ENCODE results near the gene SH3RF3. TPM values are rescaled to one million over a fixed set of nuclear protein-coding genes. Genes with fewer than 3 reads are reported as not detected.

The SH3RF3 gene
- total RNA-seq, 3 donors from 2014 or later, result 3.2 to 5.6 (median 4.6) TPM

- intact Hi-C loops (cut with DNase I; ENCODE audit: low total_unique reads), result no loop called here
These were observed 247.1 kb downstream of the SH3RF3 start for GRCh38 chr2:109376115-109376514.

DNA sequence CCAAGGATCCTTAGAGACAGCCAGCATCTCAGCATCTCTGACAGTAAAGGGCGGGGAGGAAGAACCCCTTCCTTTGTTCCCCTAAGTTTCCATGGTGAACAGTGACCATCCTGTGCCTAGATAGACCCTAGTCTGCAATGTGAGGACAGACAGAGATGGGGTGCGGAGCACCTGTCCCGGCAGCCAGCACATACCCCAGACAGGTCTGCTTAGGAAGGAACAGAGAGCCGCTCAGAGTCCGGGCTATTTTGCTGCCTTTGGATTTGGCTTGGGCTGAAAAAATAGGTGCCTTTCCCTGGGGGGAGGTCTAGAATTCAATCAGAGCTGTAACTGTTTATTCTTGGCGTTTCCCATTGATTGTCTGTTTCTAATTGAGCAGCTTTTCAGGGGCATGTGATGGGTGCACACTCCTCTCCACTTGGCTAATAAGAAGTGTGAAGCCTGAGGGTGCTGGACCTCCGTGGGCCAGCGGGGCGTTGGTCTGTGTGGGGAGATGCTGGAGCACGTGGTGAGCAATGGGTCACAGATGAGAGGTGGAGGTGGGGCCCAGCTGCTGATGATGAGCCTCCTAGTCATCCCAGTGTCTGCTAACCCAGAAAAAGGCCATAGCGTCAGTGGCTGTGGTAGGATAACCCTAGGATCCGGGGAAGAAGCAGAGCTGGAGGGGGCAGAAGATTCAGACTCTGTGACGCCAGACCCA is 247.9 kb downstream of the SH3RF3 start:
- H3K27me3 ChIP-seq, result no peaks in the 10 kb centered on the region
- no peak for TF ChIP-seq POLR2A (IDR thresholded peaks at IDR 0.05)
- no peak for TF ChIP-seq POLR2AphosphoS5 (IDR thresholded peaks at IDR 0.05)
- TF ChIP-seq CTCF (IDR thresholded peaks at IDR 0.05), result no peak
- H3K27ac ChIP-seq, result no peak overlapping the region
- H3K9me3 ChIP-seq, result no peaks in the 10 kb centered on the region
- no peaks in the 10 kb centered on the region for H3K36me3 ChIP-seq
- DNase-seq (ENCODE audit: low spot score in 2 of 2), result peak in 1 of 2 donors; percentile 33
- no peak overlapping the region for H3K4me3 ChIP-seq
- H3K4me1 ChIP-seq, result no peaks in the 10 kb centered on the region
- intact Hi-C loops (cut with DNase I; ENCODE audit: low total_unique reads), result no loop called here

More at GRCh38 chr2:109376115-109376514, 247.1 kb downstream of the SH3RF3 start:
- no peak for TF ChIP-seq POLR2A (IDR thresholded peaks at IDR 0.05)
- TF ChIP-seq POLR2AphosphoS5 (IDR thresholded peaks at IDR 0.05), result no peak
- no peak for TF ChIP-seq CTCF (IDR thresholded peaks at IDR 0.05)
- H3K4me1 ChIP-seq, result no peaks in the 10 kb centered on the region
- no peaks in the 10 kb centered on the region for H3K9me3 ChIP-seq
- peak in 1 of 2 donors; percentile 25 for DNase-seq (ENCODE audit: low spot score in 2 of 2)
- H3K4me3 ChIP-seq, result no peak overlapping the region
- H3K36me3 ChIP-seq, result no peaks in the 10 kb centered on the region
- no peaks in the 10 kb centered on the region for H3K27me3 ChIP-seq
- no peak overlapping the region for H3K27ac ChIP-seq

- H3K27me3 ChIP-seq, result no peaks in the 10 kb centered on the region
- H3K27ac ChIP-seq, result no peak overlapping the region
- H3K4me1 ChIP-seq, result no peaks in the 10 kb centered on the region
- no peaks in the 10 kb centered on the region for H3K36me3 ChIP-seq
- intact Hi-C loops (cut with DNase I; ENCODE audit: low total_unique reads), result no loop called here
- no peak for TF ChIP-seq POLR2A (IDR thresholded peaks at IDR 0.05)
- no peak for TF ChIP-seq POLR2AphosphoS5 (IDR thresholded peaks at IDR 0.05)
- no peaks in the 10 kb centered on the region for H3K9me3 ChIP-seq
- DNase-seq (ENCODE audit: low spot score in 2 of 2), result peak in 1 of 2 donors; percentile 27
- H3K4me3 ChIP-seq, result no peak overlapping the region
These were observed 249.0 kb downstream of the SH3RF3 start for GRCh38 chr2:109377976-109378375.

DNA sequence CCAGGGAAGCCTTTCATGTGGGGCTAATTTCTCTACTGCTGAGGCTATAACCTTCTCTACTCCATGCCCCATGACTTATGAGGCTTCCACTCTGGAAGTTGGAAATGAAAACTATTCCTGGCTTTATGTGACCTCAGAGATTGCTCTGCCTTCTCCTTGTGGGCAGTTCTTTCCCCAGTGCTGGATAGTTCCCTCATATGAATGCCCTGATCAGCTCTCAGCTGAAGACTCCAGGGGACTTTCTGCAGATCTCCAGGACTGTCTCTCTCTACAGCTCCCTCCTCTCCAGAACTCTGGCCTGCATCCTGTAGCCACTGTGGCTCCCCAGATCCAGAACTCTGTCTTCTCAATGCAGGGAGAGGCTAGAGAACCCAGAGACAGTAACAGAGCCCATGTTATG is 249.7 kb downstream of the SH3RF3 start:
- Histone ChIP-seq H3K27ac (no peak overlapping the region), H3K9me3 (no peaks in the 10 kb centered on the region), H3K4me1 (peaks cover 0 to 3% of the 10 kb centered on the region in 2 donors), H3K4me3 (no peak overlapping the region), H3K27me3 (no peaks in the 10 kb centered on the region), H3K36me3 (no peaks in the 10 kb centered on the region)
- intact Hi-C loops (cut with DNase I; ENCODE audit: low total_unique reads), result no loop called here
- no peak for TF ChIP-seq POLR2A (IDR thresholded peaks at IDR 0.05)
- TF ChIP-seq POLR2AphosphoS5 (IDR thresholded peaks at IDR 0.05), result no peak
- TF ChIP-seq CTCF (IDR thresholded peaks at IDR 0.05), result no peak
- DNase-seq (ENCODE audit: low spot score in 2 of 2), result peak in 1 of 2 donors; percentile 2

- no peaks in the 10 kb centered on the region for H3K9me3 ChIP-seq
- no peaks in the 10 kb centered on the region for H3K27me3 ChIP-seq
- peaks cover 0 to 3% of the 10 kb centered on the region in 2 donors for H3K4me1 ChIP-seq
- no peaks in the 10 kb centered on the region for H3K36me3 ChIP-seq
- no peak overlapping the region for H3K4me3 ChIP-seq
- TF ChIP-seq CTCF (IDR thresholded peaks at IDR 0.05) (no peak), POLR2A (IDR thresholded peaks at IDR 0.05) (no peak)
- no peak overlapping the region for H3K27ac ChIP-seq
- intact Hi-C loops (cut with DNase I; ENCODE audit: low total_unique reads), result no loop called here
- peak in 1 of 2 donors; percentile 22 for DNase-seq (ENCODE audit: low spot score in 2 of 2)
These were observed 250.5 kb downstream of the SH3RF3 start for GRCh38 chr2:109379507-109379906.

All from breast epithelium (tissue), 4 donors.